BJ (cell line): ENCODE results near the gene RASGRP4. TPM values are rescaled to one million over a fixed set of nuclear protein-coding genes. Genes with fewer than 3 reads are reported as not detected.
"Not testable (repeated sequence)": the region's sequence is repeated elsewhere in the genome, so short reads cannot be mapped to it uniquely, and the experiment has no call there.

Experiments used
- CTCF ChIA-PET: fragments of 350-600 bp; formaldehyde crosslinking; extraction: SDS; loops from one replicate; lab custom pipeline; 2021; ENCODE audit warnings: antibody characterized with exemption, inconsistent platforms; lab: Yijun Ruan, JAX
- POLR2A ChIA-PET: fragments of 300-600 bp; sonication (Branson Sonifier 250); formaldehyde crosslinking; extraction: SDS; loops from one replicate; lab custom pipeline; 2021; ENCODE audit warnings: antibody characterized with exemption; lab: Charles Lee
- DNase-seq: peaks from one replicate; pipeline ENCODE4 v3.0.0-alpha.2; 2011; ENCODE audit warnings: low read depth
- H3K27me3 ChIP-seq: 2 replicates; pipeline ENCODE4 v1.6.0; 2011; ENCODE audit warnings: low read length; ENCODE audit not compliant: control insufficient read depth, insufficient read depth
- H3K36me3 ChIP-seq: 2 replicates; pipeline ENCODE4 v1.5.1; 2011; ENCODE audit warnings: low read length; ENCODE audit not compliant: control insufficient read depth, insufficient read depth
- H3K4me3 ChIP-seq: 2 replicates; pipeline ENCODE4 v1.5.1; 2011; ENCODE audit warnings: low read depth, mild to moderate bottlenecking, control low read depth, low read length
- CTCF ChIP-seq: IDR thresholded peaks from 2 replicates; pipeline ENCODE4 v1.5.1; 2011; ENCODE audit warnings: low read depth, mild to moderate bottlenecking, control low read depth, inconsistent platforms, low read length, moderate library complexity; ENCODE audit not compliant: insufficient read depth
- polyA plus RNA-seq: library from polyadenylated mRNA; depleted of rRNA; stranded (reverse); fragments of >200 nt; gene quantifications from 2 replicates; pipeline ENCODE4 v1.2.3, GENCODE V29; 2011

RASGRP4 gene
- polyA plus RNA-seq, 1 experiment: not detected

DNA sequence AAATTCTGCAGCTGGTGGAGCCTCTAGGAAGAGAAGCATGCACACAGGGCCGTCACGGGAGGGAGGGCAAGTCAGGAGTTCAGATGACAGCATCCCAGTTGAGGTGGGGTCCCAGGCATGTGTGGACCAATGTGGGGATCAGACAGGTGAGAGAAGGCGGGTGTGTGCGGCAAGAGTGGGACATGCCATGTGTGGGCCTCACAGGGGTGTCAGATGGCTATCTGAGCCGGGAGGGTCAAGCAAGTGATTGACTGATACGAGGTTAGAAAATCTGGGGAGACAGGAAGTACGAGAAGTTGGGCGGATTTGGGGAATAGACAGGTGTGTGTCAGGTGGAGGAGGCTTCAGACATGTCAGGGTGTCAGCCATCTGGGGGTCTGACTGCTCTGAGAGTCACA is 8.9 kb downstream of the RASGRP4 start:
- DNase-seq: no peak
- Histone ChIP-seq H3K36me3 (no peaks in the 10 kb centered on the region), H3K4me3 (no peak overlapping the region), H3K27me3 (peaks cover 7% of the 10 kb centered on the region; the same call in 1 of the 2 replicates)
- ChIA-PET CTCF (no interaction called here), POLR2A (no interaction called here)
- TF ChIP-seq CTCF: no peak

DNA sequence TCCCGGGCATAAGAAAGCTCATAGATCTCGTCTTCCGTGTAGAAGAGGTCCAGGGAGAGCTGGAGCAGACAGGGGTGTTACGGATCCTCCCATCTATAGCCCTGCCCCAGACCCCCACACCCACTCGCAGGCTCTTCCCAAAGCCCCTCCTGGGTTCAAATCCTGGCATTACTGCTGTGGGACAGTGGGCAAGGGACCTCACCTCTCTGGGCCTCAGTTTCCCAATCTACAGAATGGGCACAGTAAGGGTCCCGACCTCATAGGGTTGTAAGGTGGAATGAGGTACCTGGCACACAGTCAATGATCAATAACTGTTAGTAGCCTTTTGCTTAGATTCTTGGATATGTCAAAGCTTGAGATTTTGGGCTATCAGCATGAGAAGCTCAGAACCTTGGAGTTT is 12.6 kb downstream of the RASGRP4 start:
- Histone ChIP-seq H3K27me3 (peaks cover 4% of the 10 kb centered on the region; the same call in 1 of the 2 replicates), H3K36me3 (no peaks in the 10 kb centered on the region), H3K4me3 (no peak overlapping the region)
- TF ChIP-seq CTCF: no peak
- CTCF ChIA-PET: interaction anchor here (0.7 to 4.6 kb wide), 2 partner anchors 10 to 517 kb away, joined by 3 to 40 read pairs; partner anchors contain the start of genes FAM98C and SARS2
- no peak for DNase-seq
- POLR2A ChIA-PET: no interaction called here

GRCh38 chr19:38412961-38413360 is 13.1 kb downstream of the RASGRP4 start:
- Histone ChIP-seq H3K36me3 (no peaks in the 10 kb centered on the region), H3K27me3 (peaks cover 1% of the 10 kb centered on the region; the same call in 1 of the 2 replicates), H3K4me3 (no peak overlapping the region)
- CTCF ChIA-PET: interaction anchor here (0.7 to 4.6 kb wide), 2 partner anchors 9 to 517 kb away, joined by 3 to 40 read pairs; partner anchors contain the start of genes FAM98C and SARS2
- DNase-seq: no peak
- no peak for TF ChIP-seq CTCF
- POLR2A ChIA-PET: no interaction called here

DNA sequence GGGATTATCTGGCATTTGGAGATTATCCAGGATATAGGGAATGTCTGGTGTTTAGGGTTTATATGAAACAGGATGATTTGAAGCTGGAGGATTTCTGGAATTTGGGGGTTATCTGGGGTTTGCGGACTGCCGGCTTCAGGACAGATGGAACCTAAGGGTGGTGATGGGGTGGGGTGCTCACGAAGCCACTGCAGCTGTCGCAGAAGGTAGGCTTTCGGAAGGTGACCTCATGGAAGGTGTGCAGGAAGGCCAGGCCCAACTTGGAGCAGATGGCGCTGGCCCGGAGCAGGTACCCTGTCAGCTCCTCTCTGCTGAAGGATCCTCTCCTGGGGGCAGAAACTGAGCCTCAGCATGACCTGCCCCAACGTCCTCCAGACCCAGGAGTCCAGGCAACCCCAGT is 13.5 kb downstream of the RASGRP4 start:
- no peaks in the 10 kb centered on the region for H3K36me3 ChIP-seq
- no peak for DNase-seq
- POLR2A ChIA-PET: no interaction called here
- no peak for TF ChIP-seq CTCF
- CTCF ChIA-PET: interaction anchor here (4.6 kb wide), 1 partner anchor 9 kb away, joined by 40 read pairs; the partner anchor contains the start of gene FAM98C
- peaks cover 1% of the 10 kb centered on the region; the same call in 1 of the 2 replicates for H3K27me3 ChIP-seq
- H3K4me3 ChIP-seq: no peak overlapping the region

DNA sequence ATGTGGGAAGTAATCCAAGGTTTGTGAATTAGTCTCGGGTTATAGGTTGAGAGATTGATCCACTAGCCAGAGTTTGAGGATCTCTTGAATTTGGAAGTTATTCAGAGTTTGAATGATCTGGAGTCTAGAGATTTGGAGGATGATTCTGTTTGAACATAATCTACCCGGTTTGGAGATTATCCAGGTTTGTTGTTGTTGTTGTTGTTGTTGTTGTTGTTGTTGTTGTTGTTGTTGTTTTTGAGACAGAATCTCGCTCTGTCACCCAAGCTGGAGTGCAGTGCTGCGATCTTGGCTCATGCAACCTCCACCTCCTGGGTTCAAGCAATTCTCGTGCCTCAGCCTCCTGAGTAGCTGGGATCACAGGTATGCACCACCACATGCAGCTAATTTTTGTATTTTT is 14.1 kb downstream of the RASGRP4 start:
- H3K27me3 ChIP-seq, POLR2A ChIA-PET, H3K4me3 ChIP-seq, H3K36me3 ChIP-seq, DNase-seq: not testable (repeated sequence)
- CTCF ChIA-PET: interaction anchor here (4.6 kb wide), 1 partner anchor 8 kb away, joined by 40 read pairs; the partner anchor contains the start of gene FAM98C
